HPDE6-E6E7 (cell line): ENCODE results near the gene CNOT9.

Source experiments
- DNase-seq: peaks from one replicate; pipeline ENCODE4 v3.0.0; 2011; ENCODE audit warnings: missing footprints; ENCODE audit errors: extremely low spot score

CNOT9 gene

GRCh38 chr2:218644721-218645120, 76.1 kb downstream of the CNOT9 start:
- no peak for DNase-seq

GRCh38 chr2:218645126-218645525, 76.5 kb downstream of the CNOT9 start:
- DNase-seq, result peak; percentile 70
